ENCODE data around the gene BTBD18. TPM values are rescaled to one million over a fixed set of nuclear protein-coding genes. Genes with fewer than 3 reads are reported as not detected.
"Not testable (repeated sequence)": the region's sequence is repeated elsewhere in the genome, so short reads cannot be mapped to it uniquely, and the experiment has no call there.

BTBD18 gene
- total RNA-seq, 1 donor from 2014 or later = not detected

- Mint-ChIP-seq H3K4me1 (ENCODE audit: low read depth, unreplicated experiment) (peaks cover 6% of the 10 kb centered on the region), H3K27me3 (ENCODE audit: unreplicated experiment) (no peaks in the 10 kb centered on the region), H3K9me3 (ENCODE audit: unreplicated experiment) (peaks cover 3% of the 10 kb centered on the region), H3K36me3 (ENCODE audit: unreplicated experiment) (peaks cover 4% of the 10 kb centered on the region), H3K4me3 (ENCODE audit: unreplicated experiment) (no peak overlapping the region), H3K27ac (ENCODE audit: unreplicated experiment) (no peak overlapping the region)
- no peak for DNase-seq
- no peak for TF ChIP-seq CTCF (IDR thresholded peaks at IDR 0.05; ENCODE audit: partially characterized antibody, unreplicated experiment)
These were observed 15.9 kb downstream of the BTBD18 start for GRCh38 chr11:57735619-57736298.

DNA sequence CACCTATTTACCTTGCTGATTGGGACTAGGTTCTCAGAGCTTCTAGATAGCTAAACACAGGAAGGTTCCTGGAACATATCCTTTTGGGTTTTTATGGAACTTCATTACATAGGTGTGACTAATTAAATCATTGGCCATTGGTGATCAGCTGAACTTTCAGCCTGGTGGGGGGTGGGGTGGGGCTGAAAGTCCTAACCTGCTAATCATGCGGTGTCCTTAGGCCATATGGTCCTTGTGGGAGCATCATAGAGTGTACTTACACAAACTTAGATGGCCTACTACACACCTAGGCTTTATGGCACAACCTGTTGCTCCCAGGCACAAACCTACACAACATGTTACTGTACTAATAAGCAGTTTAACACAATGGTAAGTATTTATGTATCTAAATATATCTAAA is 19.0 kb downstream of the BTBD18 start:
- H3K9me3 Mint-ChIP-seq (ENCODE audit: unreplicated experiment) = peaks cover 3% of the 10 kb centered on the region
- peaks cover 4% of the 10 kb centered on the region for H3K36me3 Mint-ChIP-seq (ENCODE audit: unreplicated experiment)
- no peaks in the 10 kb centered on the region for H3K27me3 Mint-ChIP-seq (ENCODE audit: unreplicated experiment)
- H3K4me1 Mint-ChIP-seq (ENCODE audit: low read depth, unreplicated experiment) = peaks cover 4% of the 10 kb centered on the region
- DNase-seq = no peak
- no peak overlapping the region for H3K4me3 Mint-ChIP-seq (ENCODE audit: unreplicated experiment)
- H3K27ac Mint-ChIP-seq (ENCODE audit: unreplicated experiment) = no peak overlapping the region
- no peak for TF ChIP-seq CTCF (IDR thresholded peaks at IDR 0.05; ENCODE audit: partially characterized antibody, unreplicated experiment)

DNA sequence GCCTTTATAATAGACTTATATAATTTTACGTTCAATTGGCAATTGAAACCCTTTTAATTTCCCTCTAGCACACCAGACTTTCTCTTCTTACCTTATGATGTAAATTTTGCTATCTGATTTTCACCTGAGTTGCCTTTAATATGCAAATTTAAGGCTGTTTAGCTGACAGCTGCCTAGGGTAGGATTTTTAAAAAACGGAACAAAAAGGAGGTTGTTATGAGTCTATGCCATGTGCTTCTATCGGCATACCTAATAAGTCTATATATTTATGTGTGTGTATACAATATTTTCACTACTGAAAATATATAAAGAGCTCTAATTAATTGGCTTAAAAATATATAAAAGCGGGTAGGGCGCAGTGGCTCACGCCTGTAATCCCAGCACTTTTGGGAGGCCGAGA is 22.1 kb downstream of the BTBD18 start:
- H3K4me3 Mint-ChIP-seq (ENCODE audit: unreplicated experiment) = no peak overlapping the region
- H3K27ac Mint-ChIP-seq (ENCODE audit: unreplicated experiment) = no peak overlapping the region
- DNase-seq = no peak
- H3K27me3 Mint-ChIP-seq (ENCODE audit: unreplicated experiment) = no peaks in the 10 kb centered on the region
- H3K4me1 Mint-ChIP-seq (ENCODE audit: low read depth, unreplicated experiment) = peaks cover 4% of the 10 kb centered on the region
- no peaks in the 10 kb centered on the region for H3K36me3 Mint-ChIP-seq (ENCODE audit: unreplicated experiment)
- TF ChIP-seq CTCF (IDR thresholded peaks at IDR 0.05; ENCODE audit: partially characterized antibody, unreplicated experiment) = no peak
- H3K9me3 Mint-ChIP-seq (ENCODE audit: unreplicated experiment) = peaks cover 3% of the 10 kb centered on the region

DNA sequence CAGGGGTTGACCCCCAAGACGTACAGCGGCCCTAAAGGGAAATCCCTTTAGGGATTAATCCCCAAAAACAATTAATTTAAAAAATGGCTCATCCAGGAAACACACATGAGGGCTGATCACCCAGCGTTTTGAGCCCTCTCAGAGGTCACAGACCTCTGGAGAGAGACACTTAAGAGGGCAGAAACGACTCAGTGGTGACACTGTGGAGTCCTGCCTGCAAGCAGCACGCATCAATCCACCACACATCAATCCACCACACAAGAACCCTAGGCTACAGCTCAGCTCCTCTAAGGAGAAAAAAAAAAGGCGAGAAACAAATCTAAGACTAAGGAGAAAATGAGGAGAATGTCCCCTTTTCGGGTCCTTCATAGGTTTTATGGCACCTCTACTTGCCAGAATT is 22.8 kb downstream of the BTBD18 start:
- Mint-ChIP-seq H3K27ac (ENCODE audit: unreplicated experiment) (no peak overlapping the region), H3K4me3 (ENCODE audit: unreplicated experiment) (no peak overlapping the region), H3K36me3 (ENCODE audit: unreplicated experiment) (no peaks in the 10 kb centered on the region), H3K4me1 (ENCODE audit: low read depth, unreplicated experiment) (peaks cover 4% of the 10 kb centered on the region), H3K27me3 (ENCODE audit: unreplicated experiment) (no peaks in the 10 kb centered on the region), H3K9me3 (ENCODE audit: unreplicated experiment) (peaks cover 3% of the 10 kb centered on the region)
- TF ChIP-seq CTCF (IDR thresholded peaks at IDR 0.05; ENCODE audit: partially characterized antibody, unreplicated experiment) = no peak
- DNase-seq = no peak

DNA sequence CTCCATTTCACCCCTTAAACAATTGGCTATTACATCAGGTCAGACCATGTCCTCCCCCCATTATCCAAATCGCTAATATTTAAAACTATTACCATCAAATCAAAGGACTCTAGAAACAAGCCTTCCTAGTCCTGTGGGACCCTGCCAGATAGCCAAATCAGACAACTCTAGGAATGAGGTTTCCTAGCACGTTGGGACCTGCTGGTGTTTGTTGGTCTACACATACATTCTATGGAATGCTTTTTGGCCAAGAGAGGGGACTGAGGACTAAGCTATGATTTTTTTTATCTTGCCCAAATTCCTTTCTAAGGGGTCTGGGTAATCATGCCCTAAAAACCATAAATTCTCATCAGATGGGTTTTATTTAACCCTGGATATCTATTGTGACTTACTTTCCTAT is 24.4 kb downstream of the BTBD18 start:
- H3K27me3 Mint-ChIP-seq (ENCODE audit: unreplicated experiment) = no peaks in the 10 kb centered on the region
- no peak for DNase-seq
- no peak overlapping the region for H3K27ac Mint-ChIP-seq (ENCODE audit: unreplicated experiment)
- TF ChIP-seq CTCF (IDR thresholded peaks at IDR 0.05; ENCODE audit: partially characterized antibody, unreplicated experiment) = no peak
- peaks cover 2% of the 10 kb centered on the region for H3K9me3 Mint-ChIP-seq (ENCODE audit: unreplicated experiment)
- H3K4me1 Mint-ChIP-seq (ENCODE audit: low read depth, unreplicated experiment) = peaks cover 4% of the 10 kb centered on the region
- H3K4me3 Mint-ChIP-seq (ENCODE audit: unreplicated experiment) = no peak overlapping the region
- H3K36me3 Mint-ChIP-seq (ENCODE audit: unreplicated experiment) = no peaks in the 10 kb centered on the region

GRCh38 chr11:57716726-57717125 is 34.9 kb downstream of the BTBD18 start:
- not testable (repeated sequence) for H3K36me3 Mint-ChIP-seq (ENCODE audit: unreplicated experiment); H3K27ac Mint-ChIP-seq (ENCODE audit: unreplicated experiment); DNase-seq; H3K4me3 Mint-ChIP-seq (ENCODE audit: unreplicated experiment); H3K9me3 Mint-ChIP-seq (ENCODE audit: unreplicated experiment); H3K27me3 Mint-ChIP-seq (ENCODE audit: unreplicated experiment)
- H3K4me1 Mint-ChIP-seq (ENCODE audit: low read depth, unreplicated experiment) = peaks cover 10% of the 10 kb centered on the region

All from glutamatergic neuron (in vitro differentiated cells).